ELR (cell line): ENCODE measurements around the gene PRKRIP1.
"Not testable (repeated sequence)": the region's sequence is repeated elsewhere in the genome, so short reads cannot be mapped to it uniquely, and the experiment has no call there.

Experiments
- DNase-seq: peaks from one replicate; pipeline ENCODE4 v3.0.0-alpha.2; 2015; ENCODE audit warnings: low read depth

PRKRIP1 gene

DNA sequence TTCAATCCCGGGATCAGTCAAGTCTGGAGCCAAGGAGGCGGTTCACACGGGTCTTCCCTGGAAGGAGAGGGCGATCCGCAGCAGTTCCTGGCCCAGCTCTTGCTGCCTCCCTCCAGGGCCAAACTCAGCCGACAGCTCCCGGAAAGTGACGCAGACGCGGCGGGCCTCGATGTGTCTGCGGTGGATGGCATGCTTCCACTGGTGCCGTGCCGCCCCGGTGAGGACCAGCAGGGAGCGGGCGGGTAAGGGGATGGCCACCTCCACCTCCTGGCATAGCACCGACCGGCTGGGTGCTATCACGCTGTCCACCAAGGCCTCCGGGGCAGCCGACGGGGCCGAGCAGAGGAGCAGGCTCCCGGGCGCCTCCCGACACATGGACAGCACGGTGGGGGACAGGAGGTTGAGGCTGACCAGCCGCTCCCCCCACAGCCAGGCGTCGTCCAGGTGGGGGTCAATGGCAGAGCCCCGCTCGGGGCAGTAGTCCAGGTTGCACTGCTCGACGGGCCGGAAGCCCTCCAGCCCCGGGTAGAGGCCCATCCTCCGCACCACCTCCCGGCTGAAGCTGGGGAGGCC is 61.3 kb downstream of the PRKRIP1 start:
- no peak for DNase-seq

DNA sequence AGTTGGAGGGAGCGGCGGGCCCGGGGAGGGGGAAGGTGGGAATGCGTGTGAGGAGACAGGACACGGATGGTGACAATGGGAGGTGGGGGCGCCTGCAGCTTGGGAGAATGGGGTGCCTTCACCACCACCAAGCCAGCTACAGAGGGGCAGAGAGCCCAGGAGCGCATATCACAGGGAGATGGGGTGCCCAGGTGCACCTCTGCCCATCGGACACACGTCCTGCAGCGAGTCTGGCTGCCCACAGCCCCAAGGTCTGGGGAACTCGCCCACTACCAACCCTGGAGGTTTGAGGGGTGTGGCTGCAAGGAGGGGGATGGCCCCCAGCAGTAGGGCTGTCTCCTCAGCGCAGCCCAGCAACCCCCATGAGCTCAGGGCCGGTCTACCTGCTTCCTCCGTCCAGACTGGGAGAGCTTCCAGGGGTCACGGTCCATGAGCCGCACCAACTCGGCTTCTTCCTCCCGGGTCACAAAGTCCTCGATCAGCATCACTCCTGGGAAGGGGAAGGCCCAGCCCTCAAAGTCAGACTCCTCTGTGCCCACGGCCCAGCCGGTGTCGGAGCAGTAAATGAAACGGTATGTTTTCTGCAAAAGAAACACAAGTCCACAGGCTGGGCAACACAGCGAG is 63.2 kb downstream of the PRKRIP1 start:
- no peak for DNase-seq

DNA sequence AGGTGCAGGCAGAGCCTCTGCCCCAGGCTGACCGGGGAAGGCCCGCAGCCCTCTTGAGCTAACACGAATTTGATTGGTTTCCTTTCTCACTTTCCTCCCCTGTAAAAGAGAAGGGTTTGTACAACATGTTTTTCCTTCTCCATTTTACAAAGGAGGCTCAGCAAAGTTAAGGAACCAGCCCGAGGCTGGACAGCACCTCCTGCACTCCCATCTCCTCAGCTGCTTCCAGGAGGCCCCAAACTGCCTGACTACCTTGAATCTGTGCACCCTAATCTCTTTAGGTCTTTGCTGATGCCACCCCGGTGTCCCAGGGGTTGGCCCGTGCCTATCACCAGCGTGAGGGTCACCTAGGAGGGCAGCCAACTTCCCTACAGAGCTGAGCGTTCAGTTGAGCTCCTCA is 64.3 kb downstream of the PRKRIP1 start:
- no peak for DNase-seq

DNA sequence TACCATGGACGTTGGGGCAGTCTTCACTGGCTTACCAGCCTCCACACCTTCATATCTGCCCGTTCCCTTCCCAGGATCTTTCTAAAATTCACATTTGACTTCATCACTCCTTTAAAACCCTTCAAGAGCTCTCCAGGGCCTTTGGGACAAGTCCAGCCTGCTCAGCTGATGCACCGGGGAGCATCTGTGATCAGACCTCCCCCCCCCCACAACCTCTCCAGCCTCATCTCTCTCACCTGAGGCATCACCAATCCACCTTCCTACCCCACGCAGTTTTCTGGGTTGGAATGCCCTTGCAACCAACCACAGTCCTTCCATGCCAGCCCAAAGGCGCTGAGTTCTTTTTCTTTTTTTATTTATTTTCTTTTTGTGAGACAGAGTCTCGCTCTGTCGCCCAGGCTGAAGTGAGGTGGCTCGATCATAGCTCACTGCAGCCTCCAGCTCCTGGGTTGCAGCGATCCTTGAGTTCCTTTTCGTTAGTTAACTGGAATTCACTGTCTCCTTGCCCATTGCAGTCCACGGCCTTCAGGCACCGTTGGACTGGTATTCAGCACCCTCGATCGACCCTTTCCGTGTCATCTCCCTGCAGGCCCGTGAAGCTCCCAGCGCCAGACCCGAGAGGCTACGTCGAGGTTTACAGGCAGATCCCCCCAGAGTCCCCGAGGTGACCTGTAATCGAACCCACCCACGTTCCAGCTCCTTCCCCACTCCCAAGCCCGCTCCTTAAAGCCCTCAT is 67.8 kb downstream of the PRKRIP1 start:
- DNase-seq = peak; percentile 37

DNA sequence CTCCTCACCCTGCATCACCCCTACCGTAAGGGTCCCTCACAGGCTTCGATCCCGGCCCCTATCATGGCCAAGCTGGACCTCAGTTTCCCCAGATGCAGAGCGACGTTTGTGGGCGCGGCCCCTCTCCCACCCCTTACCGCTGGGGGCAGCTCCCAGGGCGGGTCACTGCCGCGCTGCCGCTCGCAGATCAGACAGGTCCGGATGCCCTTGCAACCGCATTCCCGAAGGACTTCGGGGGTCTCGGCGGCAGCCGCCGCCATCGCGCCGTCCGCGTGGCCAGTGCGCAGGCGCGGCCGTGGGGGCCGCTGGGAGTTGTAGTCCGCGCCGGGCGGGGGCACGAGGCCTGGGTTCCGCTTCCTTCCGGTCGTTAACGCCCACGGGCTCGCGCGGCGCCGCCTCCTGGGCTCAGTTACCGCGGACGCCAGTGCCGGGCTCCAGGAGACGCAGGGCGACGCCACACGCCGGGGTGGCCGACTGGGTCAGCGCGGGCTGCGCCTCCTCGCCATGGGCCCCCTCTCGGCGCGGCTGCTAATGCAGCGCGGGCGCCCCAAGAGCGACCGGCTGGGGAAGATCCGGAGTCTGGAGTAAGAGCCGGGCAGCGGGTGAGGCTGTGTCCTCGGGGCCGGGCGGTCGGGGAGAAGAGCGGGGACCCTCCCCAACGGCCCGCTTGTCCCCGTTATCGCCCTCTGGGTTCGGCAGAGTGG is 68.6 kb downstream of the PRKRIP1 start, which contains the start of the genes ALKBH4 and LRWD1:
TSS of gene ALKBH4 (minus strand) at position 287 of the 704 bp plus-strand sequence. CDS start at position 260, 27 bp downstream.
TSS of gene LRWD1 (plus strand) at position 408 of the 704 bp plus-strand sequence. CDS start at position 505, 97 bp downstream.
- DNase-seq = peak; percentile 95

DNA sequence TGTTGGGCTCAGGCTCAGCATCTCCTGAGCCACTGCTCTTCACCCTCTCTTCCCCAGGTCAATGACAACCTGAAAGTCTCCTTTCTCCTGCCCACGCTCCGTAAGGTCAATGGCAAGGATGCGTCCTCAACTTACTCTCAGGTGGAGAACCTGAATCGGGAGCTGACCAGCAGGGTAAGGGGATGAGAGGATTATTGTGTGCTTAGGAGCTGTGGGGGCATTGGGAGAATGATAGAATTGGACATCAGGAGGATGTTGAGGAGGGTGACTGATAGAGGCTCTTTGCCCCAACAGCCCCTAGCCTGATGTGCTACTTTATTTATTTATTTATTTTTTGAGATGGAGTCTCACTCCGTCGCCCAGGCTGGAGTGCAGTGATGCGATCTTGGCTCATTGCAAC is 69.9 kb downstream of the PRKRIP1 start:
- no peak for DNase-seq

DNA sequence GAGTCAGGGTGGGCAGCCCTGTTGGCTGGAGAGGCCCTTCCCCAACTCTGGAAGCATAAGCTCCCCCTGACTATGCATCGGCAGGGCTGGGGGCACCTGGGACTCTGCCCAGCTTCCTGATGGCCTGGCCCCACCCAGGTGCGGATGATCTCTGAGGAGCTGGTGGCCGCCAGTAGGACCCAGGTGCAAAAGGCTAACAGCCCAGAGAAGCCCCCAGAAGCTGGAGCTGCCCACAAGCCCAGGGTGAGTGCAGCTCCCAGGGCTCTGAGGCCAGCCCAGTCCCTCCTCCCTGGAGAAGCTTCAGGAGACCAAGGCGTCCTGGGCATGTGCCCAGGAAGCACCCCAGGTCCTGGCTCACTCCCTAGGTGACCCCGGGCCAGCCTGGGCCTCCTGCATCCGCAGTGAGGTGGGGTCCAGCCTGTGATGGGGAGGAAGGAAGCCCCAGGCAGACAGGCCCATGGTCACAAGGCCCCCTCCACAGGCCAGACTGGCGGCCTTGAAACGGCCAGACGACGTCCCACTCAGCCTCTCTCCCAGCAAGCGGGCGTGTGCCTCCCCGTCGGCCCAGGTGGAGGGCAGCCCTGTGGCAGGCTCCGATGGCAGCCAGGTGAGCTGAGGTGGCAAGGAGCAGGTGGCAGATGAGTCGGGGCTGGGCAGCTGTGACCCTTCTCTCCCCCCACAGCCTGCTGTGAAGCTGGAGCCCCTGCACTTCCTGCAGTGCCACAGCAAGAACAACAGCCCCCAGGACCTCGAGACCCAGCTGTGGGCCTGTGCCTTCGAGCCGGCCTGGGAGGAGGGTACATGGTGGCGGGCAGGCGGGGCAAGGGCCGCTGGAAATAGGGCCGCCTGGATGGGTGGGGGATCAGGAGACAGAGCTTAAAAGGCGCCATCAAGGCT is 71.7 kb downstream of the PRKRIP1 start:
- DNase-seq = no peak

DNA sequence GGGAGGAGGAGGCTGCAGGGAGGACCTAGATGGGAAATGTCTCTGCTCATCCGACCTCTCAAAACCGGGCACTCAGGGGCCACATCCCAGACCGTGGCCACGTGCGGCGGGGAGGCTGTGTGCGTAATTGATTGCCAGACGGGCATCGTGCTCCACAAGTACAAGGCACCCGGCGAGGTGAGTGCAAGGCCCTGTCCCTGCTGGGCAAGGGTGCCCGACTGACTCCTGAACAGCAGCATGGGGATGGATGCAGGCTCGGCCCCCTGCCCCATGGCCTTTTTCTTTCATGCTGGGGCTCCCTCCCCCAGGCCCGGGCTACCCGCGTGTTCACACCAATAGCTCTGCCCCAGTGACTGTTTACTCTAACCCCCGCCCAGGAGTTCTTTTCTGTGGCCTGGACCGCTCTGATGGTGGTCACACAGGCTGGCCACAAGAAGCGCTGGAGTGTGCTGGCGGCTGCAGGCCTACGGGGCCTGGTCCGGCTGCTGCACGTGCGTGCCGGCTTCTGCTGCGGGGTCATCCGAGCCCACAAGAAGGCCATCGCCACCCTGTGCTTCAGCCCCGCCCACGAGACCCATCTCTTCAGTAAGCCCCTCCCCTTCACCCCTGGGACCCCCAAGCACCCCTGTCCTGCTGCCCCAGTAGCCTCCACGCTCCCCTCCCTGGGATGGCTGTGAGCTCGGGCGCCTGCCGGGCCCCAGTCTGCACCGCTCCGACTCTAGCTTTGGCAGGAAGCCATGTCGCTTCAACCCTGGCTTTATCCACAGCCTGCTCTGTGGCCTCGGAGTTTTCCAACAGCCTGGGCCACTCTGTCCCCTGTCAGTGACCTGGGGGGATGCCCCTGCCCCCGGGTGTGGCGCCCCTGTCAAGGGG is 72.6 kb downstream of the PRKRIP1 start:
- no peak for DNase-seq

DNA sequence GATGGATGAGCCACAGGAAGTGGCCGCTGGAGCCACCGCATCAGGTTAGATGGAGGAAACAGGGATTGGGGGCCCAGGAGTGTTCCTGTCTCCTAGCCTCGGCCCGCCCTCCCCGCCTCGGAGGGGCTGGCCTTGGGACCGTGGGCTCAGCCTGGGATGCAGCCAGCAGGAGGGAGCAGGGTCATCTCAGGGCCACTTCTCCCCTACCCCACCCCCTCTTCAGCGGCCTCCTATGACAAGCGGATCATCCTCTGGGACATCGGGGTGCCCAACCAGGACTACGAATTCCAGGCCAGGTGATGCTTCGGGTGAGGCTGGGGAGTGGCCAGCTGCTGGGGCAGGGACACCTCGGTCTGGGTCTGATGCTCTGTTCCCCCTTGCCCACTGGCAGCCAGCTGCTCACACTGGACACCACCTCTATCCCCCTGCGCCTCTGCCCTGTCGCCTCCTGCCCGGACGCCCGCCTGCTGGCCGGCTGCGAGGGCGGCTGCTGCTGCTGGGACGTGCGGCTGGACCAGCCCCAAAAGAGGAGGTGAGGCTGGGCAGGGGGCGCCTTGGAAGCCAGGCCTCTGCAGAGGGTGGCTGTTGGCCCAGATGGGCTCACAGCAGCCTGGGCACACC is 73.3 kb downstream of the PRKRIP1 start:
- no peak for DNase-seq

DNA sequence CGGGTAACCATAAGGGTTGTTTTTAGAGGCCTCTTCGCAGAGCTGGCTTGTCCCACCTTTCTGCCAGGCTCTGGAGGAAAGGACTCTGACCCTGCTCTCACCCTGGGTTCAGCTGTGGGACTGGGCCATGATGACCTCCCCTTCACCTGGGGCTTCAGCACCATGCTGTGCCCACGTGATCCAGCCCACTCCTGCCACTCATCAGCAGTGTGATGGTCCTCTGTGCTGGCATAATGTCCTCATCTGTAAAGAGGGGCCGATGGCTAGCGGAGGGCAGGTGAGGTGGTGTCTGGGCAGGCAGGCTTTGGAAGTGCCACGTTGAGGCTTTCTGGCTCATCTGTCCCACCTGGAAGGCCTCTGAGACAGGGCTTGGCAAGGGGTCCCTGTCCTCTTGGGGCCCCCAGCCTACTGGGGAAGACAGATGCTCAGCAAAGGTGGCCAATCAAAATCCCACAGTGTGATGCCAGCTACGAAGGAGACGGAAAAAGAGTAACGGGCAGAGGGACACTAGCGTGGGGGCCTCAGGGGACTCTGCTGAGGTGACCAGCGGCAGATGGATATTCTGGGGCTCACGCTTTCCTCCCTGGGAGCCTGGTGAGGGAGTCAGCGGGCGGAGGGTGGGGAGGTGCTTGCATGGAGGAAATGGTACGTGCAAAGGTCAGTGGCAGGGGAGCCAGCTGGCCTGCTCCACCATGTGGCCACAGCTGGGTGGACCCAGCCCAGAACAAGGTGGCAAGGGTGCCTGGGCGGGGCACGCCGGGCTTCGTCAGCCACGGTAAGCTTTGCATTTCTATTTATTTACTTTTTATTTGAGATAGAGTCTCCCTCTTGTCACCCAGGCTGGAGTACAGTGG is 74.0 kb downstream of the PRKRIP1 start:
- no peak for DNase-seq

DNA sequence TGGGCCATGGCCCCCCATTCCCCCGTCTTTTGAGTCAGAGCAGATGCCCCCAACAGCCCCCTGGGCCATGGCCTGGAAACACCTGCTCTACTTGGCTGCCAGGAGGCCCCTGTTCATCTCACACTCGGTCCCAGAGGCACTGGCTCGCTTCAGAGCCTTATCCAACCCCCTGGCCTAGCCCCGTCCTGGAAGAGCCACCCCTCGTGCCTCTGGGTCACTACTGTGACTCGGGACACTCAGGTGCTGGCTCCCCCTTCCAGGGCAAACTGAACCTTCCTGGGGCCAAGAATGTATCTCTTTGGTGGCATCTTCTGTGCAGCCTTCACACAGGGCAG is 75.6 kb downstream of the PRKRIP1 start:
- DNase-seq = no peak

DNA sequence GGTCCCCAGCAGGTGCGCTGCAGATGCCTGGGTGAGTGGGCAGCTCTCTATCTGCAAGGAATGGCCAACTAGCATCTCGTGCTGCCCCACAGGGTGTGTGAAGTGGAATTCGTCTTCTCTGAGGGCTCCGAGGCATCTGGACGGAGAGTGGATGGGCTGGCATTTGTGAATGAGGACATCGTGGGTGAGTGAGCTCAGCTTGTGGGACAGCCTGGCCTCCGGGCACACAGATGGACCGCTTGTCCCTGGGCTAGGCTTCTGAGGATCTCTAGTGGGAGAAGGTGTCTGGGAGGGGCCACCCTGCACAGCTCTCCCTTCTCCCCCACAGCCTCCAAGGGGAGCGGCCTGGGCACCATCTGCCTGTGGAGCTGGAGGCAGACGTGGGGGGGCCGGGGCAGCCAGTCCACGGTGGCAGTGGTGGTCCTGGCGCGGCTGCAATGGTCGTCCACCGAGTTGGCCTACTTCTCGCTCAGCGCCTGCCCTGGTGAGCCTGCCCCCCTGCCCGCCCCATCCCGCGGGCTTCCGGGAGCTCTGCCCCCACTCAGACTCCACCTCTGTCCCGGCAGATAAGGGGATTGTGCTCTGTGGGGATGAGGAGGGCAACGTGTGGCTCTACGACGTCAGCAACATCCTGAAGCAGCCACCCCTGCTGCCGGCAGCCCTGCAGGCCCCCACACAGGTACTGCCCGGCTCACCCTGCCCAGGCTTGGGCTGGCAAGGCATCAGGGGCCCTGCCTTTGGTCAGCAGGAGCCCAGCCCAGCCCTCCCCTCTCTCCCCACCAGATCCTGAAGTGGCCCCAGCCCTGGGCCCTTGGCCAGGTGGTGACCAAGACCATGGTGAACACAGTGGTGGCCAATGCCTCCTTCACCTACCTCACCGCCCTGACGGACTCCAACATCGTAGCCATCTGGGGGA is 76.2 kb downstream of the PRKRIP1 start:
- DNase-seq = no peak

DNA sequence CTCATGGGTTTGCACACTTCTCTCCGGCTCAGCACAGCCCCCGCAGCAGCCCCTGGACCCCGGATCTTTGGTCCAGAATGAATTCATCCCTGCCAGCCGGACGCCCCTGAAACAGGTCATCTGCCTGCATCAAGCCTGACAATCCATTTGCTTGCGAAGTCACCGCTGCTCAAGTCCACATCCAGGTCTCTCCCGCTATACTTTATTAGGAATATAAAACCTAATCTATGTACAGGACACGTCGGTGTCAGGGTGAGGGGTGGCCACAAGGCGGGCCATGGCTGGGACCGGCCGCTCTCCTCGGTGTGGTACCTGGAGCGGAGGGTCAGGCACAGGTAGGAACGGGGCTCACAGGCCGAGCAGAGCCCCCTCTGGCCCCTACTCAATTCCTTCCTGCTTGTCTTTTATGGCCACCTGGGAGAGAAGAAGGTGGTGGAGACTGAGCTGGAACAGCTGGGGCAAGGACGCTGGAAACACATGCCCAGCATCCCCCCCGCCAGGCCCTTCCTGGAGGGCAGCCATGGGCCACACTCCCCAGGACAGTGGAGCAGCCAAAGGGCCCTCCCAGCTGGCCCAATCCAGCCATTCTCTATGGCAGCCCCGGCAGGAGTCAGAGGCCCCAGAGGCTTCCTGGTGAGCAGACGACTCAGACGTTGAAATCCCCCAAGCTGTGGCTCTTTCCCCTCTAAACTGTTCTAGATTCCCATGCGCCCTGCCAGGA is 77.3 kb downstream of the PRKRIP1 start:
- no peak for DNase-seq

DNA sequence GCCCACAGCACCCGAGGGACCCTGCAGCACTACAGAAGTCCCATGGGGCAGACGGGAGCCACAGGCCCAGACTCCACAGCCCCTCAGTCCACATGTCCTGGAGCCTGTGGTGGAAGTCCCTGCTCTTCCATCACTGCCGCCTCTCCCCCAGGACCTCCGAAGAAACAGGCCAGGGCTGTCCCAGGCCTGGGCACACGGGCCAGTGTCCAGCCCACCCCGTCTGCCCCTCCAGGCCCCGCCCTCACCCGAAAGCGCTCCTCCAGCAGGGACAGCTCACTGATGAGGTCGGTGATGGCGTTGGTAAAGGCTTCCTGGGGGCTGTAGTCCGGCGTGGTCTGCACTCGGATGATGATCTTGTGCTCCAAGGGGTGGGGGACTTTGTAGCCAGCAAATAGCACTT is 78.0 kb downstream of the PRKRIP1 start:
- not testable (repeated sequence) for DNase-seq

DNA sequence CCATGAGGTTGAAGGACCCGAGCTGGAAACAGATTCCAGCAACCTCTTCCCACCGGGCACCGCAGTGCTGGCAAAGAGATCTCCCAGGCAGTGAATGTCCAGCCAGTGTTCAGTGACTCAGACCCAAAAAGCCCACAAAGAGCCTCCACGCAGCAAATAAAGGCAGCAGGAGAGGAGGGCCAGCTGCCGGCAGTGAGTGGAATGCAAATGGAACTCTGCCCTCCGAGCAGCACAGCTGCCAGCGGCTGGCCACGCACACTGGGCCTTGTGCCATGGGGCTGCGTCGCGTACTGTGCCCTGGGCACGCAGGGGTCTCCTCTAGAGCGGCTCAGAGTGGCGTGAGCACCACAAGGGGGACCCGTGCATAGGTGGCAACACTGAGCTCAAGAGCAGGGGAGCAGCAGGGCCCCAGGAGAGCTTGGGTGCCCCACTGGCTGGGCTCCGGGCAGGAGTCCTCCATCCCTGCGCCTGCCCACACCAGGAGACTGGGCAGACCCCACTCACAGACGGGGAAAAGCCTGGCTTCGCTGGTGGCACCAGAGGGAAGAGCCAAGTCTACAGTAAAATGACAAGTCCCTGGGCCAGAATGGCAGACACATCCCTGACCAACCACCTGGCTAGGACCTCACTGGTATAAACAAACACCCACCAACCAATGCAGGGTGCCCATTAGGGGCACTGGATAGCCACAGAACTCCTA is 78.7 kb downstream of the PRKRIP1 start:
- not testable (repeated sequence) for DNase-seq
